GM12875 (cell line): ENCODE data around the gene SUCNR1.

Experiments
- H3K4me3 ChIP-seq: one replicate; pipeline ENCODE4 v1.5.1; 2011; ENCODE audit warnings: low read depth, low read length, control low read depth
- TF ChIP-seq, protein P1 (sequence below): IDR thresholded peaks from 2 replicates; pipeline ENCODE4 v1.5.1; 2011; ENCODE audit warnings: low read depth, mild to moderate bottlenecking, control low read depth, inconsistent platforms, low read length, moderate library complexity, borderline replicate concordance; ENCODE audit not compliant: insufficient read depth

The SUCNR1 gene

DNA sequence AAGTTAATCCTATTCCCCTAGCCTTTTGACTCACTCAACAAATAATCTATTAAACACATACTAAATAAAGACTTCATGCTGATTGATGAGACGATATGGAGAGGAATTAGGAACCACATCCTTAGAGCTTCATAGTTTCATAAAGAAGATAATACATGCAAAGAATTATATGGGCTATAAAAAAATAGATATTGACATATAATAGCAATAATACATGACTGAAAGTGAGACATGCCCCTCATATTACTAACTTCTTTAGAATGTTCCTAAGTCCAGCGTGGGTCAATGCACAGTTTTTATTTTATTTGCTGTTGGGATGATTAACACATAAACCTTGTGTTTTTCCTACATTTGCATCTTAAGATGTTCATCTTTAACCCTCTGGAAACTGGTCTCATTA, 32.2 kb downstream of the SUCNR1 start:
- no peak overlapping the region for H3K4me3 ChIP-seq
- TF ChIP-seq, protein P1, sequence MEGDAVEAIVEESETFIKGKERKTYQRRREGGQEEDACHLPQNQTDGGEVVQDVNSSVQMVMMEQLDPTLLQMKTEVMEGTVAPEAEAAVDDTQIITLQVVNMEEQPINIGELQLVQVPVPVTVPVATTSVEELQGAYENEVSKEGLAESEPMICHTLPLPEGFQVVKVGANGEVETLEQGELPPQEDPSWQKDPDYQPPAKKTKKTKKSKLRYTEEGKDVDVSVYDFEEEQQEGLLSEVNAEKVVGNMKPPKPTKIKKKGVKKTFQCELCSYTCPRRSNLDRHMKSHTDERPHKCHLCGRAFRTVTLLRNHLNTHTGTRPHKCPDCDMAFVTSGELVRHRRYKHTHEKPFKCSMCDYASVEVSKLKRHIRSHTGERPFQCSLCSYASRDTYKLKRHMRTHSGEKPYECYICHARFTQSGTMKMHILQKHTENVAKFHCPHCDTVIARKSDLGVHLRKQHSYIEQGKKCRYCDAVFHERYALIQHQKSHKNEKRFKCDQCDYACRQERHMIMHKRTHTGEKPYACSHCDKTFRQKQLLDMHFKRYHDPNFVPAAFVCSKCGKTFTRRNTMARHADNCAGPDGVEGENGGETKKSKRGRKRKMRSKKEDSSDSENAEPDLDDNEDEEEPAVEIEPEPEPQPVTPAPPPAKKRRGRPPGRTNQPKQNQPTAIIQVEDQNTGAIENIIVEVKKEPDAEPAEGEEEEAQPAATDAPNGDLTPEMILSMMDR = no peak

DNA sequence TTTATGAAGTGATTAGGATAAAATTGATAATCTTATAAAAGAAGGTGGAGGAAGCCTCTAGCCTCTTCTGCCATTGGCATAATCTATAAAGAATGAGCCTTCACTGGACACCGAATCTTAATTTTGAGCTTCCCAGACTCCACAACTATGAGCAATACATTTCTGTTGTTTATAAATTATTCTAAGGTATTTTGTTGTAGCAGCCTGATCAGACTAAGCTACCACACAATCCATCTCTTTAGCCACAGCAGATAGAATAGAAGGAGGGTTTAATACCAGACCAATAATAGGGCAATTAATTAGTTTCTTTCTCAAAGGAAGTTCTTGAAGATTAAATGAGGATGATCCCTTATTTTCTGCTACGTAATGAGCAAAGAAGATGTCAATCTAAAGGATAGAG, 33.3 kb downstream of the SUCNR1 start:
- no peak overlapping the region for H3K4me3 ChIP-seq
- TF ChIP-seq, protein P1 = no peak

DNA sequence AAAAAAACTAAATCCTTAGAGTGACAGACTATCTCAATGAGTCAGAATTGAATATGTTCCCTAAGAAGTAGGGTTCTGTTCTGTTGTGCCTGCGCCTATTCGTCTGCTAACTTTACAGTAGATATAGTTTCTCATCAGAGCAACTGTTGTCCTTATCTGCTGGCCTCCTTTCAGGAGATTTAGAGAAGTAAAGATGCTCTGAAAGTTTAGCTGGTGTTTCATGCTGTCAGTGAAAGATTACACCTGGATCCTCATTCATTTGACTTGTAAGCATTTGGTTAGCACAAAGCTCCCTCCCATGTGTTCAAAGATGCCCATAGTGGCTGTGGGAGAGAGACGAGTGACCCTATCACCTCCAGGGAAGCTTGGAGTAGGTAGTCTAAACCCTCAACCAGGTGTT, 35.0 kb downstream of the SUCNR1 start:
- TF ChIP-seq, protein P1 = no peak
- H3K4me3 ChIP-seq = no peak overlapping the region

DNA sequence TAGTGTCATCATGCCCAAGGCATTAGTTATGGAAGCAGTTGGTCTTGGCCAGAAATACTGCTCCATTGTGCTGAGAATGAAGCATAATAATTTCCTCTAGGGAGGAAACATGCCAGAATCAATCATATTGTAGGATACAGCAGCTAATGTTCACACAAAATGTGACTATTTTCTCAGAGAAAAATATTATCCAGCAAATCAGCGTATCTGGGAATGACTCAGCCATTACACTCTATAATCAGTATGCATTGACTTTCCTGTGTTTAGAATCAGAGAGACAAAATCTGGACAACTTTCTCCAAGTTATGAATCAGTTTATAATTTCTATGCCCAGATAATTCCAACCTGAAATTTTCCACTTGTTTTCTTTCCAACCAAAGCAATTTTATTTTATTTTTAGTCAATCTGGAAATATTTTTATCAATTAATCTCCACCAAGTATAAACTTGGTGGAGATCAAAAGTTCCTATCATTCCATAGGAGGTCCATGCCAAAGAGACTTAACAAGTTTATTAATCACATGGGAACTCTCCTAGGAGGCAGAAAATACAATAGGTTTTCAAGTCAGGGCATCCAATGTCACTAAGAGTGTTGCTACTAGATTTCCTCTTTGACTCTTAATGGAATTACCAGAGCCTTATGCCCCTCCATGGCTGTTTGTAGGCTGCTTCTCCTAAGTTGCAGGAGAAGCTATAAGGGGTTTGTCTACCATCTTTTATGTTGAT, 36.4 kb downstream of the SUCNR1 start:
- TF ChIP-seq, protein P1 = no peak
- no peak overlapping the region for H3K4me3 ChIP-seq

DNA sequence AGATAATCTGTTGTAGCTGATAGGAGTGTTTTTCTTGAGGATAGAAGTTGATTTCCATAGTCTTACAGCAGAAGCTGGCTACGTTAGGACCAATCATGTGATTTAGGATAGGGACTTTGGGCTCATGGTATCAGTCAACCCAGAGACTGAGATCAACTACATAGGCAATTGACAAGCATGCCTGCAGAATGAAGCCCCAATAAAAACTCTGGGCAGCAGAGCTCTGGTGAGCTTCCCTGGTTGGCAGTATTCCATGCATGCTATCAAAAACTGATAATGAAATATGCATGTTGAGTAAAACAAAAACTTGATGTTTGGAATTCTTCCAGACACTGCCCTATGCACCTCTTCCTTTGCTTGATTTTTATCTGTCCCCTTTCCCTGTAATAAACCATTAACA, 38.0 kb downstream of the SUCNR1 start:
- H3K4me3 ChIP-seq = no peak overlapping the region
- TF ChIP-seq, protein P1 = no peak

DNA sequence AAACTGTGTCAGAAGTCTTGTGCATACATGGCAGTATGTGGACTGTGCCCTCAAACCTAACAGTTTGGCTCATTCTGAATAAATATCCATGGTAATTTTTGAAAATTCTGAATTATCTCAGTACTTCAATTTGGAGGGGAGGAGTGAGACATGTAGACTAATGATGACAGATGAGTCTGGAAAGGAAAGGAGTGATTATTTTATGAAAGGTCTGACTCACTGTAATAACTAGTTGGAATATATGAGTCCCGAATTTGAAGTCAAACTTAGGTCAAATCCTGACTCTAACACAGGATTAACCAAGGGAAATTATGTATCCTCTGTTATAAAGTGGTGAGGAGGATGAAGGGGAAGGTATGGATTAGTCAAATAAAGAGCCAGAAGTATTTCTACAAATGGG, 38.6 kb downstream of the SUCNR1 start:
- TF ChIP-seq, protein P1 = no peak

DNA sequence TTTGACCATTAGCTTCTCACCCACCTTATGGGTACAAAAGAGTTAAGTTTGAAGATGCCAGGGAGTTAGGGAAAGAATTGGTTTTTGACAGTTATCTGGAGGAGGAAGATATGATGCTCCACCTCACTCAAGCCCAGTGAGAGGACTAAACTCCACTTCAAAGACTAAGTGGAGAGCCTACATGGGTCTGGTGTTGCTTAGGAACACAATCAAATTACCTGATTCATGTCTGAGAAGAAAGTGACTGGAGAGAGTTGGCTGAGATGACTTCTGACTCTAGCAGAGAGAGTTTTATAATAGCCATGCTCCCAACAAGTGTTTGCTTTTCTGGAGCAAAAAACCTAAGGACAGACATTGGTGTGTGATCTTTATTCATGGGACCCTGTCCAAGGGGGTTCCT, 43.3 kb downstream of the SUCNR1 start:
- TF ChIP-seq, protein P1 = no peak

More for the DNA sequence above, 38.6 kb downstream of the SUCNR1 start:
- no peak overlapping the region for H3K4me3 ChIP-seq

More for the DNA sequence above, 43.3 kb downstream of the SUCNR1 start:
- H3K4me3 ChIP-seq = no peak overlapping the region
